GM19240 (cell line): ENCODE data around the gene CNOT4.

Experiments
- DNase-seq: peaks from one replicate; pipeline ENCODE4 v3.0.0; 2011; ENCODE audit warnings: low spot score; ENCODE audit not compliant: insufficient read length

CNOT4 gene

DNA sequence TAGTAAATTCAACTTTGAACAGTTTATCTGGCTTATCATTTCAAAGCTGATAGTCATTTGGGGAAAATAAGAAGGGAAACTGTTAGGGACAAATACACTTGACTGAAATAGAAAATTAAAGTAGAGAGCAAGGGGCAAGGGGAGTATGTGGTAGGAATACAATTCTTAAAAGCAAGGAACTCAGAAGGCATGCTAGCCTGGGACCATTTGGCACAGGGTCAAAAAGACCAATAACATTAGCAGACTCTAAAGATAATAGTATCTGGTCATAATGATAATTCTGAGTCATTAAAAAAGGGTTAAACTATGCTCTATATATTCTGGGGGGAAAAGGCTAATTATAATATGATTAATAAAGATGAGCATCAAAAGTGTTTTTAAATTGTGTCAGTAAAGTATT lies 112.2 kb downstream of the CNOT4 start:
- DNase-seq = no peak

DNA sequence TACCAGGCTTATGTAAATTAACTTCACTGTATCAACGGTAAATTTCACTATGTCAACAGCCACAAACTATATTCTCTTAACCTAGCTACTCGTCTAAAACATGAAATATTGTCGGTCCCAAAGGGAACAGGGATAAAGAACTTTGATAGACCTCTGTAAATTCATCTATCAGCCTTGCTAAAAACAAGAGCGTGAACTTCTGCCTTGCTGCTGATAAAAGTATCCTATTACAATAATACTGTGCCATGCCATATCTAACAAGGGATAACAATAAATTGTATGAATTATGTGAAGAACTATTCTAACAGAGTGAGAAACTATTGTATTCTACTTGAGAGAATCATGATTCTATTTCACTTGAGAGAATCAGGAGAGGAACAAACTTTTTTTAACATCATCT lies 117.2 kb downstream of the CNOT4 start:
- DNase-seq = no peak

DNA sequence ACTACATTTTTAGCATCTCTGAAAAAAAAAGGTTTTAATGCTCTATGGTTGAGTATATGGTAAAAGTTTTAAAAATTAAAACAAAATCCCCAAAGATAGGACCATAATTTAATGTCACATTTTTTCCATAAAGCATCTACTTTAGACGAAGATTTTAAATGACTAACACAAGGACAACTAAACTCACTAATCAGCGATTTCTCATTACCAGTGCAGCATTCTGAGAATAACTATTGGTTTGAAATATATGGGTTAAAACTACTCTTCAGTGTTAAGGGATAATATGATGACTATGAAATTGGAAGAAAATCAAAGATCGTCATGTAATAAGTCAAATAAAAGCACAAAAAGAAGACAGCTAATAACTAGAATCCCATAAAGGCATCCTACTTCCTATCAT lies 118.4 kb downstream of the CNOT4 start:
- no peak for DNase-seq

DNA sequence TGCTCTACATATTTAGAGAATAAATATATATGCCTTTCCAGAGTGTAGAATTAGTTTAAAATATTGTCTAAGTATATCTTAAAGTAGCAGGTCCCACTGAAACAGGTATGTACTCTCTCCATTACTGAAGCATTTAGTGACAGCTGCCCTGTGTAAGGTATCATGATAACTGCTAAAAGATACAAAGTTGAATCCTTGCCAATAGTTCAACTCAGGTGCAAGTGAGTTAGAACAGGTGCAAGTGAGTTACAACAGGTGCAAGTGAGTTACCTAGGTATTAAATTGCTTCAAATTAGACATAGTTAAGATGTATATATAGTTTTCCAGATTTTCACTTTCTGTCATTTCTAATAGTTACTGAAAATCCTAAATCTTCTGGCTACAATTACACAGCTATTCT lies 119.1 kb downstream of the CNOT4 start:
- no peak for DNase-seq

DNA sequence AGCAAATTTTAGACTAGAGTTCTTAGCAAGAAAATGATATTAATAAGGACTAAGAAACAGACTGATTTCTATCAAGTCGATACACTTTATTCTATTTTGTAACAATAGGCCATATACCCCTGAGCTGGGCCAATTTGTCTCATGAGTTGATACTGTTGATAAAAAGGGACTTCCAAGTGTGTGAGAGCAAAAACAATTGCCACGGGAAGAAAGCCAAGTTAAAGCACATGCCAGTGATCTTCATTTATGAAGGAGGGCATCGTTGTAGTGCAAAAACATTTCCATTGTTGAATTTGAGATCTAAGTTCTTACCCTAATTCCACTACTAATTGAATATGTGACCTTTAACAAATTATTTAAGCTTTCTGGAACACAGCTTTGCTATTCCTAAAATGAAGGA lies 119.9 kb downstream of the CNOT4 start:
- no peak for DNase-seq

DNA sequence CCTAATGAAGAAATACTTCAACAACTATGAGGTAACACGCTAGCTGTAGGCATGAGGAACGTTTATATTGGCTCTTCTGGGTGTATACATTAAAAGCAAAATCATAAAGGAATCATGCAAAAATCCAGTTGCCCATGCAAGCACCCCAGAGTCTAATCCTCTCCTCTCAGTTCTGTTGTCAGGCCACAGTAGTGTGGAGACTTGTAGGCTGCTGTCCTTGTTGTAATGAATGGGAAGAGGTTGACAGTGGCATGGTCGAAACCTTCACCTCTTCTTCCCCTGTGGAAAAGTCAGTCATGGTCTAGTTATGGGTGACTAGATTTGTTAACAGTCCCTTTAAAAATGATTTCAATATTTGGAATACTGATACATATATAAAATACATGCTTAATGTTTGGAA lies 121.3 kb downstream of the CNOT4 start:
- no peak for DNase-seq

DNA sequence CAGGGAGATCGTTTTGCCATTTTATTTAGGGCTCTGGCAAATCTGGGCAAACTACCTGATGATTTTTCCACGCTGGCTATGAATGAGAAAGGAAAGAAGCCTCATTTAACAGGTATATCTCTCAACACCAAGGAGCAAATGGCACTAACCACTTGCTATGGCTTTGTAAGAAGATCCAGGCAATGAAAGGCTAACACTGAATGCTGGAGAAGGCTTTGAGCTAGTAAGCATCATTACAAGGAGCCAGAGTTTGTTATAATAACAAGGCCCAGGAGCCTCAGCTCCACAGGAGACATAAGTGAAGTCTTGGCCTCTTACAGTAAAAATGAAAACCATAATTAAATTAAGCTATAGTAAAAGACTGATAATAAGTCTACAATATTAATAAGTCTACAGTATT lies 123.1 kb downstream of the CNOT4 start:
- no peak for DNase-seq

DNA sequence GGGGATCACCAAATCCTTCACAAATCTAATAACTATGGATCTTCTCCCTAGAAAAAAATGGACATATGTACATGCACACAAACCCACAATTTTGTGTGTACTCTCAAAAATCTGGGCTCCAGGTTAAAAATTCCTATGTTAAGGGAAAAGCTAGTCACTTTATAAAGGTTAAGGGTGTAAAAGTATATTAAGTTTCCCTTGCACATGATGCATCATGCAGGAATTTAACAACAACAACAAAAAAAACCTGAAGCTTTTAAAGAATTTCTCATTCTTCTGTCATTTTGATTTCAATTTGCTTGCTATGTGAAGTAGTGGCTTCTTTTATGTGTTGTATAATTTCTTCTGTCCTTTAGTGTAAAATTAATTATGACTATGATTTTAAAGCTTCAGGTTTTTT lies 123.7 kb downstream of the CNOT4 start:
- no peak for DNase-seq

DNA sequence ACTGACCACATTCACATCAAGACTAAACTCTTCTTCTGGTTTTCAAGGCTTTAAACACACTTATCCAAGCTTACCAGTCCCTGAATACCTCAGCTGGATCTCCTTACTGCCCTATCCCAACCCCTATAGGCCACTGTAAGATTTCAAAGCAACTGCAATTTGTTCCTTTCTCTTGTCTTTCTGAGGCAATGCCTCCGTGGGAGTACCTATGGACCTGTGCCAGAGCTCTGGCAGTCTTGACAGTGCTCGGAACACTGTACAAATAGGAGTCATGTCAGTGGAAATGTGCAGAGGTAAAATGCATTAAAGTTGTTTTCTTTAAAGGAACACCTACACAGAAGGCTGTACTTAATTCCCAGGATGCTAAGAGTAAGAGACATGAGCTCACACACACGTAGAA lies 124.7 kb downstream of the CNOT4 start:
- DNase-seq = no peak

DNA sequence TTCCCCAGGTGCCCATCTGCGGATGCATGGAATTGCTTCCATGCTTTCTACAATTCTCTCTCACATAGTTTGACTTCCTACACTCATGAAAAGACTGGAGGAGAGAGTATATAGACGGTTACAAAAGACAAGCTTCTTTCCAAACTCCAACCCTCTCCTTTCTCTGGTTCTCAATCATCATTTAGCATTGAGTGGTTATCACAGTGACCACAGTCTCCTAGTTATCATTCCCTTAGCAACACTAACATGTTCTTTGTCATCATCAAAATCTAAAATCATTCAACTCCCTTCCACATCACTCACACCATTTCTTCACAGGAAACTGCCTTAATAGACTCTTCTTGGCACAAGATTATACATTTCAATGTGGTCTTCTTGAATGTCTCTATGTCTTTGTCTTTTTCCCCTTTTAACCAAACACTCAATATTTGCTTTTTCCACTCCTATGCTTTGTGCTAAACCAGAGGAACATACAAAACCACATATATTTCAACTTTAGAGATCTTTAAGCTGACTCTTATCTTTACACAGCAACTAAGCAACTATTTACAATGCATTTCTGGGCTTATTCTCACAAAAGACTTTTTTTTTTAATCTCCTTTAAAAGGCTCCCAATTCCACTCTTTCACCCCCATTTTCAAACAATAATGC lies 126.3 kb downstream of the CNOT4 start:
- no peak for DNase-seq

DNA sequence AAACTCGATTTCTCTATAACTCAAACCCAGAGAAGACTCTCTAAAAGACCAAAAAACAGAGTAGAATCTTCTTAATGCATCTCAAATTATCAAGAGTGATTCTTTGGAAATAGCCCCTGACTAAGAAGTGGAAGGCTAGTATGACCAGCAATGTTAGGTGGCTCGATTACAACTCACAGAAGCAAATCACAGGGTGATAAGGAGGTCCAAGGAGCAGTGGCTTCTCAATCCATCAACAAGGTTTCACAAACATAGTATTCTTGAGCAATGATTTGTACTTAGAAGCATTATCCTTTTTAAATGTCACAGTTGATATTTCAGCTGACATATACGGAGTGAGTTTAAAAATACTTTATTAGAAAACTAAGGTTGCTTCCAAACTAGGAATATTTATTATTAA lies 127.7 kb downstream of the CNOT4 start:
- no peak for DNase-seq

DNA sequence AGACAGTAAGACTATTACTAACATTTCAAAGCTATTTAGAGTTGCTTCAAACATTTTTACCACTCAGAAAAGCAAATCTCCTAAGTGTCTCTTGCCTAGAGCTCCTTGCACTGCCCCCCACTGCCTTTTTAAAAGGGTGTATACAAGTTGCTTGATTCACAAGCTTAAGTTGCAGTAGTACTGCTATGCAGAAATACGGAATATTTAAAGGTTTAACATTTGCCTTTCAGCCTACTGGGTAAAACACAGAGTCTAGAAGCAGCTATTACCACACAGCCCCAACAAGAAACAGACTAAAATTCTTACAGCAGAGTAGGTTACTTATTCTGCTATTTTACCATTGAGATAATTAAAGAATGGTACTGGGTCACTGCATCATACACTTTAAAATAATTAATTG lies 128.5 kb downstream of the CNOT4 start:
- DNase-seq = no peak

DNA sequence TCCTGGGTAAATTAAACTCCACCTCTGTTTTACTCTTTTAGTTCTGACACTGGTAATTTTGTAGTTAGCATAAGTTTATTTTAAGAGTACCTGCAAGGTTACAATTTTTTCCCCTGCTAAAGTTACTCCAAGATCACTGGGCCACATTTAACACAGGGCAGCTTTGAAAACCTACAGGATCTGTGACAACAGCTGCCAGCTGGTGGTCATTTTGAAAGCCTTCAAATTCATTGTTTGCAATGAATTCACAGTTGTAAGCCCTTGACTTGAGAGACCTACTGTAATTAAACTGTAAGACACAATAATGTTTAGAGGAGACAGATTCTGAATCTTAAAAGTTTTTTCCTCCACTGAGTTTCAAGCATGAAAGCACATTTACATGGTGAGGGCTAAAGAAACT lies 129.6 kb downstream of the CNOT4 start:
- DNase-seq = no peak

DNA sequence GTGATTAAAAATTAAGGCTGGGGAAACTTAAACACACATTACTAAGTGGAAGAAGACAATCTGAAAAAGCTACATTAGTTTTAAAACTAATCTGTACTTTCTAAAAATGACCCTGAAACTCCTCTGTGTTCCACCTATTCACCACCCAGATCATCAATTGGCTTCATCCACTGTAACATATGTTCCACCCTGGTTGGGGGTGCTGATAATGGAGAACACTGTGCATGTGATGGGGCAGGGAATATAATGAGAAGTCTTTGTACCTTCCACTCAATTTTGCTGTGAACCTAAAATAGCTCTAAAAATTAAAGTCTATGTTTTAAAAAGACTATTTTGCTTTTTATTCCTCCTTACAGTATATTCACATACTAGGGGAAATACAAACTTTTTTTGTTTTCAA lies 132.7 kb downstream of the CNOT4 start:
- no peak for DNase-seq

DNA sequence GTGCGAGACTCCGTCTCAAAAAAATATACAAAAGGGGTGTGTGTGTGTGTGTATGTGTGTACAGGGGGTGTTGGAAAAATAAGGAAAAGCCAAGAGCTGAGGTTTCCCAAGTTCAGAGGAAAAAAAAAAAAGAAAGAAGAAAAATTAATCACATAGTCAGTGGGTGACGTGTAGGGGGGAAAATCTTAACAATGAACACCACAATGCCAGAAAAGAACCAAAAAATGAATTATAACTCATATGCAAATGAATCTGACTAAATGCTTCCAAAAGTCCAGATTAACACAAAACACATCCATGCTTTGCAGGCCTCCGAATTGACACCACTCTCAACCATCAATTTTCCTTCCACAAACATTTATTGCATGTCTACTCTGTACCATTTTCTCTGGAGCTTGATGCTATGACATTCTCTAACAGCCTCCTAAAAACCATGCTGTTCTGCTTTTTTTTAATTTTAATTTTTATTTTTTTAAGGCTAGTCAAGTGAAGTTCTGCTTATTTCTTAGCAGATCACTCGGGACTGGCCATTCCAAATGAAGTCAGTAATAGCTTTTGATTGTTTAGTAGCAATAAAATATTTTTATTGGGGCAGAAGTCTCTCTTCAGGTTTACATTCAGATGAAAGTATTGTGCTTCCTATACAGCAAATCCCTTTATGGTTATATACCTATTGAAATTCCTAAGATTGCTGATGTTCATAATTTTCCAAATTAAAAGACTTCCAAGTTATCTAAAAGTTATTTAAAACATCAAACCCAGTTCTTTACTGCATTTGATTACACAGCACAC lies 133.8 kb downstream of the CNOT4 start:
- DNase-seq = no peak

DNA sequence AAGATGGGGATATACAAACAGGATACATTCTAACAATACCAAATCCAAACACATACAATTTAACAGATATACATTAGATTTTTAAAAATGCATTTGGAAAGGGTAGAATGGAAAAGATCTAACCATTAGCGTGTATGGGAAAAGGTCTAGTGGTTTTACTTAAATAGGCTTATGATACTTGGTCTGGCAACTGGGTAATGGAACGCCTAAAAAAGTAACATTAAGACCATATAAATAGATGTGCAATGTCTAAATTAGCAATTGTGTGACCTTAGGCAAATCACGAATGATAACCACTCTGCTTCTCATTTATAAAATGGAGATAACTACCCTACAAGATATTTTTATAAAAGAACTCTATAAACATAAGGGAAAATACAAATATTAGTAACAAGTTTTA lies 135.2 kb downstream of the CNOT4 start:
- no peak for DNase-seq

DNA sequence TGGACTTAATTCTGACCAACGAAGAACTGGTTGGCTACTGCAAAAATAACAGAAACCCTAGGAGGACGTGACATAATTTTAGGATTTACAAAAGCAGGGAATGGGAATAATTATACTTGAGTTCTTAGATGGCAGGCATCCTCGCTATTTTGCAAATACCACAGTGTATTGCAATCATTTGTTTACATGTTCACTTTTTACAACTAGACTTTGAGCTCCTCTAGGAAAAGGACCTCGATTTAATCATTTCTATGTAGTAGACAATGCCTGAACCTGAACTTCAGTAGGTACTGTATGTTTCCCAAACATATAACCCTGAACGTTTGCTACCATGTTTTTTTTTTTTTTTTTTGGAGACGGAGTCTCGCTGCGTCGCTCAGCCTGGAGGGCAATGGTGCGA lies 137.7 kb downstream of the CNOT4 start:
- DNase-seq = no peak

DNA sequence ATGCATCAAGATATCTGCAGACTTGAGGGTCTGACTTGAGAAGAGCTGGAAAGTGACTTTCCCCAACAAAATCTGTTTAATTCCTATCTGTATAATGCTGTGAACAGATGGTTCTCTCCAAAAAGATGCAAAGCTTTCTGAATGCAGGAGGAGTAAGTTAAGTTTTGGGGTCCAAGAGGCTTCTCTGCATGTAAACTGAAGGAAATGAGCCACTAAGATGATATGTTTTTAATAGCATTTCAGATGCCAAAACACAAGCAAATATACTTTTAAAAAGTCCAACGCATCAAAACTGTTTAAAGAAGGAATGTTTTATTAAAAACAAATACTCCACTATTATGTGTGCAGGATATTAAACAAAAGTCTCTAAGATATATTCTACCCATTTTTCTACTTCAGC lies 139.2 kb downstream of the CNOT4 start:
- DNase-seq = no peak

DNA sequence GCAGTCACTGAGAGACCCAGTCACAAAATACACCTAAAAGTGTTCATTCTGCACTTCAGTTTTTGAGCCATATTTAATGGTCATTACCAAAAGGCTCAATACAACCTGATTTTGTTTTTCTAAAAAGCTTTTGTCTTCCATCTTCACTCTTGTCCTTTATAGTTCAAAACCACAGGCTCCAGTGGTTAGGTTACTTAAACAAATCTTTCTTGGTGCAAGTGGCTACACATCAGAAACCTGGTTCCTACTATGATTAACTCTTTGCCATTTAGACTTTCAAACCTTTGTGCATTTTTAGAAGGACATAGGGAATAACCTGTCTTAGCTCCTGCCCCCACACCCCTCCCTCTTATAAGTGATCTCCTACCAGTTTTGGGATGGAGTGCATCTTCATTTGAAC lies 140.5 kb downstream of the CNOT4 start:
- DNase-seq = no peak

DNA sequence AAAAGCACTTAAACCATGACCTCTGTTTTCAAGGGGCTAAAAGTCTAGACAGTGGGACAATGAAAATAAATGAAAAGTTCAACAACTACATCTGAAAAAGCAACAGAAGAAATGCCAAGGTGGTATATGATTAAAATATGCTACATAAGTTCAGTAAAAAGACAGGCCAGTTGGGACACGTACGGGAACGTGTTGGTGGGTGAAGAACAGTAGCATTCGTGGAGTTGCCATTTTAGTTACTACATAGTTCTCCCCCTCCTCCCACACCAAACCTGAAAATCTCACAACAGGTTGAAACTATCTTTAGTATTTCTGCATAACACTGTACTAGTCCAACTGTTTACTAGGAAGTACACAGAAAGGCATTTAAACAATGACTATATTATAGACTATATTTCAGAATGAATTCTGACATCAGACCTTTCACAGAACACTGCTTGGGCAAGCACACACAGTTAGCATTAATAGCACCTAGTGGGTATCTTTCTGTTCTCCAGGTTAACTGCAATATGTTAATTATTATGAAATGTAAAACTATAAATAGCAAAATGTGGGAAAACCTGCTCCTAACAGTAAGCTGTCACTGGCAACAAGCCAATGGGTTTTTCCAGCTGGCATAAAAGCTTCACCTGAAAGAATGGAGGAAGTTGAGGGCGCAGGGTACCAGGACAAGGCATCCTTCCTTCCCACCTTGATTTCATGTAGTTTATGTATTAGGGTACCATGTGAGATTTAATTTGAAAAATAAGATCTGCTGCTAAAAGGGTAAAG lies 141.3 kb downstream of the CNOT4 start:
- DNase-seq = no peak

DNA sequence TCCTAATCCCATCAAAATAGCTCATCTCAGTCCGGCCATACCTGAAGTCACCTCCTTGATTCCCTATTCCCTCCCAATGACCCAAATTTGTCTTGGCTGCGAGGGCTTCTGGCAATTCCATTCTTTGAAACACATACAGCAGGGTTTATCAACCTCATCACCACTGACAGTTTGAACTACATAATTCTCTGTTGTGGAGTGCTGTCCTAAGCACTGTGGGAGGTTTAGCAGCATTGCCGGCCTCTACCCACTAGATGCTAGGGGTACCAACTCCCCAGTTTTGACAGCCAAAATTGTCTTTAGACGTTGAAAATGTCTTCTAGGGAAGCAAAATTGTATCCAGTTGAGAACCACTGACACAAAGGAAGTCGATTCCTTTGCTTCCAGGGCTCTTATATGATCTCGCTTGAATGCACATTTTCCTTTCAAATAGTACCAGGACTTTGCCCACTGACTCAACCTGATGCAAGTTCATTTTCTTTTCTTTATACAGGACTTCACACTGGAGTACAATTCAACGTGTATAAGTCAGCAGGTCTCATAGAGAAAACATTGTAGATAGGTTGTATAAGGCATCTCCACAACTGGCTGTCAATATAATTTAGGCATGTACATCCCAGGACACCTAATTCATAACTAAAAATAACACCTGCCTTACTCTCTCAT lies 142.9 kb downstream of the CNOT4 start:
- no peak for DNase-seq

DNA sequence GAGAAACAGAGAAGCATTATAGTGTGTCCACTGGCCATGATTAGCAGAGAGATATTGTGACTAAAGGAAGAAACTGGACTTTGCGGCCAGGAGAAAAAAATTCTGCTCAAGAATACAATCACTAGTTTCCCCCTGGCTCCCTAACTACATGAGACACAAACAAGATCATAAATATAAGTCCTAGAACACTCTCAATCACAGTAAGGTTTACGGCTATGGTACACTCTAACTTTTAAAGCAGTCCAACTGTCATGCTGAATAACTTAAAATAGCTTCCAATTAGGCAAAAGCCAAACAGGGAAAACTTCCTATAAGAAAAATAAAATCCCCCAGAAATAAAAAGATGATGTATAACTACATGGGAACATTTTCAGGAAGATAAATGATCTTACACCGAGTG lies 144.2 kb downstream of the CNOT4 start:
- no peak for DNase-seq
